GM23338 (cell line): ENCODE measurements around the gene GSDMA. TPM values are rescaled to one million over a fixed set of nuclear protein-coding genes. Genes with fewer than 3 reads are reported as not detected.

Experiments
- ATAC-seq: fragments of 200-7000 bp; cut with Tn5 transposase; 3 replicates; pipeline ENCODE4 v1.9.1; 2020
- DNase-seq: peaks from one replicate; pipeline ENCODE4 v3.0.0-alpha.2; 2015; ENCODE audit warnings: low spot score
- H2AFZ ChIP-seq: fragments of 200-600 bp; sonication (generic); 2 replicates; pipeline ENCODE4 v1.8.0; 2016; ENCODE audit warnings: antibody characterized with exemption, mild to moderate bottlenecking, moderate library complexity
- H3F3A ChIP-seq: fragments of 200-600 bp; sonication (generic); replicated peaks from 2 replicates; pipeline ENCODE4 v1.8.0; 2017; ENCODE audit warnings: antibody characterized with exemption, mixed run types, low read depth
- H3K27ac ChIP-seq: fragments of 200-600 bp; sonication (generic); 2 replicates; pipeline ENCODE4 v1.6.1; 2016; ENCODE audit warnings: low read depth
- H3K27me3 ChIP-seq: fragments of 200-600 bp; sonication (generic); 2 replicates; pipeline ENCODE4 v1.8.0; 2016; ENCODE audit warnings: mild to moderate bottlenecking, mixed run types, moderate library complexity; ENCODE audit not compliant: insufficient read depth
- H3K36me3 ChIP-seq: fragments of 200-600 bp; sonication (generic); 2 replicates; pipeline ENCODE4 v1.8.0; 2016; ENCODE audit warnings: mild to moderate bottlenecking; ENCODE audit not compliant: insufficient read depth
- H3K4me1 ChIP-seq: fragments of 200-600 bp; sonication (generic); 2 replicates; pipeline ENCODE4 v1.8.0; 2016; ENCODE audit warnings: mild to moderate bottlenecking, moderate library complexity; ENCODE audit not compliant: insufficient read depth
- H3K4me2 ChIP-seq: fragments of 200-600 bp; sonication (generic); 2 replicates; pipeline ENCODE4 v1.7.1; 2017; ENCODE audit warnings: mixed run types
- H3K4me3 ChIP-seq: fragments of 200-600 bp; sonication (generic); 2 replicates; pipeline ENCODE4 v1.6.1; 2016; ENCODE audit warnings: mixed run types
- H3K79me2 ChIP-seq: fragments of 200-600 bp; sonication (generic); replicated peaks from 2 replicates; pipeline ENCODE4 v1.8.0; 2017; ENCODE audit warnings: mild to moderate bottlenecking; ENCODE audit not compliant: insufficient read depth
- H3K9me2 ChIP-seq: fragments of 200-600 bp; sonication (generic); 2 replicates; pipeline ENCODE4 v1.8.0; 2017; ENCODE audit not compliant: insufficient read depth
- H4K20me1 ChIP-seq: fragments of 200-600 bp; sonication (generic); replicated peaks from 2 replicates; pipeline ENCODE4 v1.8.0; 2017; ENCODE audit warnings: mild to moderate bottlenecking; ENCODE audit not compliant: insufficient read depth
- H3K27ac Mint-ChIP-seq: 2 replicates; pipeline ENCODE4 v1.8.0; 2020; ENCODE audit warnings: inconsistent platforms, mild to moderate bottlenecking, moderate library complexity, mixed read lengths
- H3K27me3 Mint-ChIP-seq: 3 replicates; pipeline ENCODE4 v1.8.0; 2022; ENCODE audit warnings: low read depth, mild to moderate bottlenecking, moderate library complexity, mixed read lengths, inconsistent platforms; ENCODE audit not compliant: insufficient read depth, poor library complexity
- H3K36me3 Mint-ChIP-seq: 3 replicates; pipeline ENCODE4 v1.8.0; 2021; ENCODE audit warnings: low read depth, mild to moderate bottlenecking, inconsistent platforms, moderate library complexity, mixed read lengths
- H3K4me1 Mint-ChIP-seq: 3 replicates; pipeline ENCODE4 v1.8.0; 2020; ENCODE audit warnings: mild to moderate bottlenecking, inconsistent platforms, mixed read lengths
- H3K4me3 Mint-ChIP-seq: 3 replicates; pipeline ENCODE4 v1.8.0; 2021; ENCODE audit warnings: moderate library complexity, mild to moderate bottlenecking, inconsistent platforms, mixed read lengths
- H3K9me3 Mint-ChIP-seq: 3 replicates; pipeline ENCODE4 v1.8.0; 2020; ENCODE audit warnings: moderate library complexity, mild to moderate bottlenecking, inconsistent platforms, mixed read lengths
- CREB1 ChIP-seq: fragments of 250-450 bp; sonication (Bioruptor Pico); IDR thresholded peaks from 2 replicates; pipeline ENCODE4 v1.5.0; 2020; ENCODE audit warnings: low read depth, mild to moderate bottlenecking, moderate library complexity
- JUNB ChIP-seq: IDR thresholded peaks from one replicate; pipeline ENCODE4 v1.6.1; 2016; ENCODE audit warnings: antibody characterized with exemption; ENCODE audit not compliant: unreplicated experiment
- POLR2AphosphoS5 ChIP-seq: IDR thresholded peaks from 2 replicates; pipeline ENCODE4 v1.6.1; 2016; ENCODE audit warnings: antibody characterized with exemption, low read depth
- ZNF114 ChIP-seq: fragments of 250-450 bp; sonication (Bioruptor Pico); IDR thresholded peaks from 2 replicates; pipeline ENCODE4 v1.5.0; 2020; ENCODE audit warnings: mild to moderate bottlenecking, moderate library complexity
- ZNF331 ChIP-seq: fragments of 250-450 bp; sonication (Bioruptor Pico); IDR thresholded peaks from 2 replicates; pipeline ENCODE4 v1.5.0; 2020; ENCODE audit warnings: low read depth, mild to moderate bottlenecking, moderate library complexity
- long read RNA-seq: library from polyadenylated mRNA; unstranded; transcript quantifications from one replicate; pipeline ENCODE4 v2.0.0, GENCODE V29; 2020; ENCODE audit not compliant: unreplicated experiment
- polyA plus RNA-seq: library from polyadenylated mRNA; unstranded; fragments of >200 nt; fragmentation: Nextera tagmentation; extraction: Ambion mirVana; gene quantifications from 2 replicates; pipeline ENCODE4 v1.2.1, GENCODE V29; 2016
- total RNA-seq: library from RNA; depleted of rRNA; stranded (reverse); fragments of >200 nt; shearing (Covaris generic); gene quantifications from 2 replicates; pipeline ENCODE4 v1.2.3, GENCODE V29; 2014; rRNA removed
- TF ChIP-seq, protein P1 (sequence below): fragments of 250-450 bp; sonication (Bioruptor Pico); IDR thresholded peaks from 2 replicates; pipeline ENCODE4 v1.5.0; 2020; ENCODE audit warnings: mild to moderate bottlenecking, moderate library complexity
- TF ChIP-seq, protein P2 (sequence below): IDR thresholded peaks from 2 replicates; pipeline ENCODE4 v1.6.1; 2016; ENCODE audit warnings: antibody characterized with exemption

GSDMA gene, protein sequence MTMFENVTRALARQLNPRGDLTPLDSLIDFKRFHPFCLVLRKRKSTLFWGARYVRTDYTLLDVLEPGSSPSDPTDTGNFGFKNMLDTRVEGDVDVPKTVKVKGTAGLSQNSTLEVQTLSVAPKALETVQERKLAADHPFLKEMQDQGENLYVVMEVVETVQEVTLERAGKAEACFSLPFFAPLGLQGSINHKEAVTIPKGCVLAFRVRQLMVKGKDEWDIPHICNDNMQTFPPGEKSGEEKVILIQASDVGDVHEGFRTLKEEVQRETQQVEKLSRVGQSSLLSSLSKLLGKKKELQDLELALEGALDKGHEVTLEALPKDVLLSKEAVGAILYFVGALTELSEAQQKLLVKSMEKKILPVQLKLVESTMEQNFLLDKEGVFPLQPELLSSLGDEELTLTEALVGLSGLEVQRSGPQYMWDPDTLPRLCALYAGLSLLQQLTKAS
- 1.0 TPM in 1 of 2 replicates, not detected in the other for total RNA-seq
- not detected in 2 replicates for polyA plus RNA-seq
- long read RNA-seq = 0 reads

DNA sequence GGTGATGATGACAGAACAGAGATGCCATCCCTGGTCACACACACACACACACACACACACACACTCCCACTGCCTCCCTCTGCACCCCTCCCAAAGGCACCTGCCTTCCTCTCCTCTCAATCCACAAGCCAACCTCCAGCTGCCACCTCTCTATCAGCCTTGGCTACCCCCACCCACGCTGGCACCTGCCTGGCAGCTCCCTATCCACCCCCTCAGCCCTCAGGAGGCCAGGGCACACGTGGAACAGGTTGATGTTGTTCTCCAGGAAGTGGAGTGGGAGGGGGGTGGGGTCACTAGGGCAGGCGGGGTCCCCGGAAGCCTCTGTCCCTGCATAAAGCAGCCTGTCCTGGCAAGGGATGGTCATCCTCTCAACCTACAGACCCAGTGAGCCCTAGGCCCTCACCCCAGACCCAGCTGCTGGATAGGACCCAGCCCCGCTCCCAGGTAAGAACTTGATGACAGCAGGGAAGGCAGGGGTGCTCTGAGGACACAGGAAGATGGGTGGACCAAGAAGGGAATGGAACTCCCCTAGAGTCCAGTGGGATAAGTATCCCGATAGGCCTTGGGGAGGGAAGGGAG is at the start of gene GSDMA:
TSS of gene GSDMA (plus strand) at position 363 of the 579 bp plus-strand sequence. CDS start 2,684 bp downstream, outside the sequence.
- DNase-seq = no peak
- Histone ChIP-seq H3K9me2 (no peaks in the 10 kb centered on the region), H3K79me2 (no peaks in the 10 kb centered on the region), H3K4me2 (no peak within 1 kb of the TSS), H3K27me3 (no peaks in the 10 kb centered on the region), H3K4me1 (no peaks in the 10 kb centered on the region), H3F3A (no peaks in the 10 kb centered on the region), H3K36me3 (no peaks in the 10 kb centered on the region), H3K27ac (no peak within 1 kb of the TSS), H2AFZ (no peak within 1 kb of the TSS; the same call in 1 of the 2 replicates), H4K20me1 (no peaks in the 10 kb centered on the region), H3K4me3 (no peak within 1 kb of the TSS)
- H3K27me3 Mint-ChIP-seq = peaks cover 20% of the 10 kb centered on the region
- ATAC-seq = no peak
- TF ChIP-seq, protein P1, sequence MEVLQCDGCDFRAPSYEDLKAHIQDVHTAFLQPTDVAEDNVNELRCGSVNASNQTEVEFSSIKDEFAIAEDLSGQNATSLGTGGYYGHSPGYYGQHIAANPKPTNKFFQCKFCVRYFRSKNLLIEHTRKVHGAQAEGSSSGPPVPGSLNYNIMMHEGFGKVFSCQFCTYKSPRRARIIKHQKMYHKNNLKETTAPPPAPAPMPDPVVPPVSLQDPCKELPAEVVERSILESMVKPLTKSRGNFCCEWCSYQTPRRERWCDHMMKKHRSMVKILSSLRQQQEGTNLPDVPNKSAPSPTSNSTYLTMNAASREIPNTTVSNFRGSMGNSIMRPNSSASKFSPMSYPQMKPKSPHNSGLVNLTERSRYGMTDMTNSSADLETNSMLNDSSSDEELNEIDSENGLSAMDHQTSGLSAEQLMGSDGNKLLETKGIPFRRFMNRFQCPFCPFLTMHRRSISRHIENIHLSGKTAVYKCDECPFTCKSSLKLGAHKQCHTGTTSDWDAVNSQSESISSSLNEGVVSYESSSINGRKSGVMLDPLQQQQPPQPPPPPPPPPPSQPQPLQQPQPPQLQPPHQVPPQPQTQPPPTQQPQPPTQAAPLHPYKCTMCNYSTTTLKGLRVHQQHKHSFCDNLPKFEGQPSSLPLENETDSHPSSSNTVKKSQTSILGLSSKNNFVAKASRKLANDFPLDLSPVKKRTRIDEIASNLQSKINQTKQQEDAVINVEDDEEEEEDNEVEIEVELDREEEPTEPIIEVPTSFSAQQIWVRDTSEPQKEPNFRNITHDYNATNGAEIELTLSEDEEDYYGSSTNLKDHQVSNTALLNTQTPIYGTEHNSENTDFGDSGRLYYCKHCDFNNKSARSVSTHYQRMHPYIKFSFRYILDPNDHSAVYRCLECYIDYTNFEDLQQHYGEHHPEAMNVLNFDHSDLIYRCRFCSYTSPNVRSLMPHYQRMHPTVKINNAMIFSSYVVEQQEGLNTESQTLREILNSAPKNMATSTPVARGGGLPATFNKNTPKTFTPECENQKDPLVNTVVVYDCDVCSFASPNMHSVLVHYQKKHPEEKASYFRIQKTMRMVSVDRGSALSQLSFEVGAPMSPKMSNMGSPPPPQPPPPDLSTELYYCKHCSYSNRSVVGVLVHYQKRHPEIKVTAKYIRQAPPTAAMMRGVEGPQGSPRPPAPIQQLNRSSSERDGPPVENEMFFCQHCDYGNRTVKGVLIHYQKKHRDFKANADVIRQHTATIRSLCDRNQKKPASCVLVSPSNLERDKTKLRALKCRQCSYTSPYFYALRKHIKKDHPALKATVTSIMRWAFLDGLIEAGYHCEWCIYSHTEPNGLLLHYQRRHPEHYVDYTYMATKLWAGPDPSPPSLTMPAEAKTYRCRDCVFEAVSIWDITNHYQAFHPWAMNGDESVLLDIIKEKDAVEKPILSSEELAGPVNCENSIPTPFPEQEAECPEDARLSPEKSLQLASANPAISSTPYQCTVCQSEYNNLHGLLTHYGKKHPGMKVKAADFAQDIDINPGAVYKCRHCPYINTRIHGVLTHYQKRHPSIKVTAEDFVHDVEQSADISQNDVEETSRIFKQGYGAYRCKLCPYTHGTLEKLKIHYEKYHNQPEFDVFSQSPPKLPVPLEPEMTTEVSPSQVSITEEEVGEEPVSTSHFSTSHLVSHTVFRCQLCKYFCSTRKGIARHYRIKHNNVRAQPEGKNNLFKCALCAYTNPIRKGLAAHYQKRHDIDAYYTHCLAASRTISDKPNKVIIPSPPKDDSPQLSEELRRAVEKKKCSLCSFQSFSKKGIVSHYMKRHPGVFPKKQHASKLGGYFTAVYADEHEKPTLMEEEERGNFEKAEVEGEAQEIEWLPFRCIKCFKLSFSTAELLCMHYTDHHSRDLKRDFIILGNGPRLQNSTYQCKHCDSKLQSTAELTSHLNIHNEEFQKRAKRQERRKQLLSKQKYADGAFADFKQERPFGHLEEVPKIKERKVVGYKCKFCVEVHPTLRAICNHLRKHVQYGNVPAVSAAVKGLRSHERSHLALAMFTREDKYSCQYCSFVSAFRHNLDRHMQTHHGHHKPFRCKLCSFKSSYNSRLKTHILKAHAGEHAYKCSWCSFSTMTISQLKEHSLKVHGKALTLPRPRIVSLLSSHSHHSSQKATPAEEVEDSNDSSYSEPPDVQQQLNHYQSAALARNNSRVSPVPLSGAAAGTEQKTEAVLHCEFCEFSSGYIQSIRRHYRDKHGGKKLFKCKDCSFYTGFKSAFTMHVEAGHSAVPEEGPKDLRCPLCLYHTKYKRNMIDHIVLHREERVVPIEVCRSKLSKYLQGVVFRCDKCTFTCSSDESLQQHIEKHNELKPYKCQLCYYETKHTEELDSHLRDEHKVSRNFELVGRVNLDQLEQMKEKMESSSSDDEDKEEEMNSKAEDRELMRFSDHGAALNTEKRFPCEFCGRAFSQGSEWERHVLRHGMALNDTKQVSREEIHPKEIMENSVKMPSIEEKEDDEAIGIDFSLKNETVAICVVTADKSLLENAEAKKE = no peak
- TF ChIP-seq, protein P2, sequence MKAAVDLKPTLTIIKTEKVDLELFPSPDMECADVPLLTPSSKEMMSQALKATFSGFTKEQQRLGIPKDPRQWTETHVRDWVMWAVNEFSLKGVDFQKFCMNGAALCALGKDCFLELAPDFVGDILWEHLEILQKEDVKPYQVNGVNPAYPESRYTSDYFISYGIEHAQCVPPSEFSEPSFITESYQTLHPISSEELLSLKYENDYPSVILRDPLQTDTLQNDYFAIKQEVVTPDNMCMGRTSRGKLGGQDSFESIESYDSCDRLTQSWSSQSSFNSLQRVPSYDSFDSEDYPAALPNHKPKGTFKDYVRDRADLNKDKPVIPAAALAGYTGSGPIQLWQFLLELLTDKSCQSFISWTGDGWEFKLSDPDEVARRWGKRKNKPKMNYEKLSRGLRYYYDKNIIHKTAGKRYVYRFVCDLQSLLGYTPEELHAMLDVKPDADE = no peak
- TF ChIP-seq ZNF331 (CRISPR knock-in tag) (no peak), POLR2AphosphoS5 (no peak), ZNF114 (CRISPR knock-in tag) (no peak), JUNB (no peak), CREB1 (CRISPR knock-in tag) (no peak)
- H3K4me1 Mint-ChIP-seq = peaks cover 8% of the 10 kb centered on the region
- H3K36me3 Mint-ChIP-seq = no peaks in the 10 kb centered on the region
- H3K9me3 Mint-ChIP-seq = no peaks in the 10 kb centered on the region
- H3K27ac Mint-ChIP-seq = no peak within 1 kb of the TSS
- no peak within 1 kb of the TSS for H3K4me3 Mint-ChIP-seq
